ENCODE results near the gene THSD7A.

- TF ChIP-seq BRCA1 (IDR thresholded peaks at IDR 0.05; ENCODE audit: low read depth, low read length) = no peak
- TF ChIP-seq POLR2AphosphoS5 (IDR thresholded peaks at IDR 0.05; ENCODE audit: low read depth, low read length) = no peak
- no peak for TF ChIP-seq EZH2 (IDR thresholded peaks at IDR 0.05; ENCODE audit: low read depth, low read length, severe bottlenecking)
- TF ChIP-seq SIN3A (conservative IDR thresholded peaks at IDR 0.05 in 1 of 2, IDR thresholded peaks at IDR 0.05 in 1 of 2; ENCODE audit: low read depth in 1 of 2, low read length in 2 of 2) = no peak
- TF ChIP-seq ZNF274 (IDR thresholded peaks at IDR 0.05; ENCODE audit: borderline replicate concordance, extremely low read depth, low read length) = no peak
- no peak for TF ChIP-seq POLR2A (IDR thresholded peaks at IDR 0.05; ENCODE audit: control extremely low read depth in 1 of 2, low read depth in 2 of 2, low read length in 2 of 2)
- no peak for TF ChIP-seq EP300 (IDR thresholded peaks at IDR 0.05; ENCODE audit: borderline replicate concordance in 1 of 2, low read depth in 2 of 2, low read length in 2 of 2)
- TF ChIP-seq NANOG (IDR thresholded peaks at IDR 0.05; ENCODE audit: insufficient read depth, low read depth, low read length, poor library complexity, severe bottlenecking) = no peak
- no peak for TF ChIP-seq MAX (IDR thresholded peaks at IDR 0.05)
- no peak for TF ChIP-seq MAFK (IDR thresholded peaks at IDR 0.05; ENCODE audit: low read depth, low read length)
Observed at GRCh38 chr7:11835260-11835659, 3.3 kb upstream of the THSD7A start.

Data from H1 (cell line).